K562 (cell line): ENCODE data around the gene CHD6. TPM values are rescaled to one million over a fixed set of nuclear protein-coding genes. Genes with fewer than 3 reads are reported as not detected.

ENCODE experiments used
- ATAC-seq: fragments of 200-7000 bp; cut with Tn5 transposase; 3 replicates; pipeline ENCODE4 v1.9.1; 2020; ENCODE audit warnings: moderate library complexity
- BruUV-seq: library from RNA; stranded (reverse); fragments of 400-500 nt; replicated peaks from 2 replicates; lab custom pipeline; 2021; lab: Mats Ljungman, UMichigan
- CTCF ChIA-PET: fragments of 300-600 bp; formaldehyde crosslinking; extraction: SDS; loops from one replicate; lab custom pipeline; 2021; ENCODE audit warnings: low intra/inter-chr PET ratio; lab: Yijun Ruan, JAX
- POLR2A ChIA-PET: fragments of 300-600, 350-650 bp; sonication (Branson Sonifier 250); formaldehyde crosslinking; extraction: SDS; loops from one replicate; lab custom pipeline; 2021; ENCODE audit warnings: antibody characterized with exemption, inconsistent platforms; lab: Yijun Ruan, JAX
- DNase-seq, 4 experiments: peaks; one replicate each; pipeline versions ENCODE4 v3.0.0 to v3.0.0-alpha.2; 2011 to 2018; ENCODE audit warnings: low spot score in 3 of 4, mixed read lengths in 3 of 4; ENCODE audit errors: extremely low read depth in 1 of 4
- FAIRE-seq: peaks from 2 replicates; lab custom pipeline; 2011; peaks lifted over from hg19 to GRCh38; lab: Jason Lieb, UNC
- H2AFZ ChIP-seq: 2 replicates; pipeline ENCODE4 v1.6.0; 2011; ENCODE audit warnings: low read depth, low read length, control low read depth, inconsistent platforms
- H3K27ac ChIP-seq: fragments of 200-600 bp; 3 replicates; pipeline ENCODE4 v1.8.0; 2011; ENCODE audit warnings: low read depth, mild to moderate bottlenecking, control low read depth, inconsistent platforms, low read length, moderate library complexity, mixed read lengths; ENCODE audit errors: extremely low read depth
- H3K27me3 ChIP-seq, 2 experiments: fragments of 300-600 bp in 1 of 2; 2 replicates in 1 of 2; 3 replicates in 1 of 2; pipeline versions ENCODE4 v1.6.0 to v1.8.0; 2011; ENCODE audit warnings: inconsistent platforms in 2 of 2, low read length in 2 of 2, mild to moderate bottlenecking in 1 of 2, mixed read lengths in 1 of 2, moderate library complexity in 1 of 2; ENCODE audit not compliant: control insufficient read depth in 2 of 2, insufficient read depth in 2 of 2
- H3K36me3 ChIP-seq: fragments of 300-600 bp; 3 replicates; pipeline ENCODE4 v1.8.0; 2011; ENCODE audit warnings: mild to moderate bottlenecking, low read length, inconsistent platforms; ENCODE audit not compliant: control insufficient read depth, insufficient read depth
- H3K4me1 ChIP-seq, 2 experiments: fragments of 200-600 bp in 1 of 2; replicated peaks in 1 of 2; 2 replicates in 1 of 2; 3 replicates in 1 of 2; pipeline versions ENCODE4 v1.5.1 to v1.8.0; 2011; ENCODE audit warnings: inconsistent platforms in 2 of 2, low read length in 2 of 2, mild to moderate bottlenecking in 1 of 2, mixed read lengths in 1 of 2, moderate library complexity in 1 of 2; ENCODE audit not compliant: control insufficient read depth in 2 of 2, insufficient read depth in 2 of 2
- H3K4me2 ChIP-seq: 2 replicates; pipeline ENCODE4 v1.6.1; 2011; ENCODE audit warnings: low read length, control low read depth, inconsistent platforms, mixed read lengths; ENCODE audit not compliant: insufficient read depth
- H3K4me3 ChIP-seq: fragments of 200-600 bp; sonication (generic), shearing (Covaris generic); 2 replicates; pipeline ENCODE4 v1.5.1; 2016; ENCODE audit warnings: control low read depth, inconsistent platforms
- H3K79me2 ChIP-seq: fragments of 200-600 bp; 3 replicates; pipeline ENCODE4 v1.8.0; 2011; ENCODE audit warnings: low read length, inconsistent platforms; ENCODE audit not compliant: control insufficient read depth, insufficient read depth
- H3K9ac ChIP-seq, 2 experiments: 2 replicates each; pipeline versions ENCODE4 v1.6.0 to v1.6.1; 2011; ENCODE audit warnings: low read depth in 2 of 2, low read length in 2 of 2, control low read depth in 1 of 2, inconsistent platforms in 1 of 2, mild to moderate bottlenecking in 1 of 2, mixed read lengths in 1 of 2; ENCODE audit not compliant: insufficient read depth in 1 of 2
- H3K9me1 ChIP-seq: one replicate; pipeline ENCODE4 v1.6.0; 2011; ENCODE audit warnings: inconsistent platforms, mild to moderate bottlenecking, low read length, moderate library complexity; ENCODE audit not compliant: control insufficient read depth, insufficient read depth
- H3K9me3 ChIP-seq: replicated peaks from 2 replicates; pipeline ENCODE4 v1.5.1; 2011; ENCODE audit warnings: low read depth, low read length, inconsistent platforms; ENCODE audit not compliant: control insufficient read depth, insufficient read depth
- H4K20me1 ChIP-seq: replicated peaks from 2 replicates; pipeline ENCODE4 v1.6.1; 2011; ENCODE audit warnings: low read length, inconsistent platforms, mixed read lengths; ENCODE audit not compliant: control insufficient read depth, insufficient read depth
- CCNT2 ChIP-seq: IDR thresholded peaks from 2 replicates; pipeline ENCODE4 v1.6.1; 2011; ENCODE audit warnings: borderline replicate concordance, low read depth, mild to moderate bottlenecking, moderate library complexity, mixed read lengths, low read length; ENCODE audit not compliant: insufficient read length; ENCODE audit errors: extremely low read depth
- ESRRB ChIP-seq: fragments of 250-450 bp; sonication (Bioruptor Pico); IDR thresholded peaks from 2 replicates; pipeline ENCODE4 v1.5.0; 2020; ENCODE audit warnings: mild to moderate bottlenecking, moderate library complexity, borderline replicate concordance
- FOXK2 ChIP-seq, 2 experiments: fragments of 450-650 bp; IDR thresholded peaks in 1 of 2; conservative IDR thresholded peaks in 1 of 2; 2 replicates each; pipeline ENCODE4 v1.6.1; 2016; ENCODE audit warnings: low read depth in 2 of 2, mild to moderate bottlenecking in 1 of 2
- POLR2B ChIP-seq: fragments of 450-650 bp; IDR thresholded peaks from 2 replicates; pipeline ENCODE4 v1.6.1; 2018; ENCODE audit warnings: low read depth; ENCODE audit not compliant: partially characterized antibody
- SMARCC2 ChIP-seq: fragments of 450-650 bp; IDR thresholded peaks from 2 replicates; pipeline ENCODE4 v1.6.1; 2017; ENCODE audit warnings: antibody characterized with exemption, moderate library complexity, mild to moderate bottlenecking, low read depth
- ZNF696 ChIP-seq: fragments of 250-450 bp; sonication (Bioruptor Pico); conservative IDR thresholded peaks from 2 replicates; pipeline ENCODE4 v1.4.0; 2020; ENCODE audit warnings: mild to moderate bottlenecking, moderate library complexity
- WGBS: fragments of 100-300 bp; shearing (Covaris generic); methylation state at CpG from one replicate; pipeline ENCODE4 v1.1.6; 2016; ENCODE audit warnings: low coverage, mixed read lengths; ENCODE audit not compliant: insufficient coverage; ENCODE audit errors: missing lambda C conversion rate; 5-methylcytosine and 5-hydroxymethylcytosine counted together
- in situ Hi-C: fragments of 300-500 bp; cut with MboI; formaldehyde crosslinking; loops from 4 replicates; pipeline ENCODE4 v1.15.0; 2018; ENCODE audit warnings: inconsistent platforms, mixed read lengths
- intact Hi-C: fragments of 100-400 bp; cut with micrococcal nuclease; formaldehyde crosslinking; loops from 2 replicates; pipeline ENCODE4 v1.14.2; 2022
- polyA plus RNA-seq, 8 experiments: library from polyadenylated mRNA; depleted of rRNA in 4 of 8; stranded (reverse) in 5 of 8; unstranded in 3 of 8; fragments of >200 nt; fragmentation: Nextera tagmentation in 2 of 8; fragmentation: Illumina TruSeq in 1 of 8; extraction: Ambion mirVana in 2 of 8; extraction: Trizol in 1 of 8; gene quantifications; 2 replicates each; pipeline versions ENCODE4 v1.2.1 to v1.2.3, GENCODE V29; 2011 to 2014; ENCODE audit warnings: inconsistent platforms in 1 of 8, missing spikeins in 1 of 8
- total RNA-seq, 7 experiments: library from RNA; depleted of rRNA in 6 of 7; stranded (reverse); fragments of >200 nt in 6 of 7; fragmentation: Illumina TruSeq in 2 of 7; extraction: Trizol in 2 of 7; gene quantifications; 2 replicates each; pipeline versions ENCODE4 v1.2.1 to v1.2.3, GENCODE V29; 2011 to 2021; ENCODE audit warnings: low replicate concordance in 1 of 7
- TF ChIP-seq, protein P1 (sequence below): sonication (generic); formaldehyde crosslinking; IDR thresholded peaks from 2 replicates; pipeline ENCODE4 v1.8.0; 2022; ENCODE audit warnings: missing genetic modification reagents, mild to moderate bottlenecking, borderline replicate concordance

CHD6 gene
- total and polyA plus RNA-seq, 9 of the 15 experiments (the other 6 are each of a cell fraction or from before 2014, with no cell fraction given) = 3.9 to 24.2 (median 12.8) TPM

DNA sequence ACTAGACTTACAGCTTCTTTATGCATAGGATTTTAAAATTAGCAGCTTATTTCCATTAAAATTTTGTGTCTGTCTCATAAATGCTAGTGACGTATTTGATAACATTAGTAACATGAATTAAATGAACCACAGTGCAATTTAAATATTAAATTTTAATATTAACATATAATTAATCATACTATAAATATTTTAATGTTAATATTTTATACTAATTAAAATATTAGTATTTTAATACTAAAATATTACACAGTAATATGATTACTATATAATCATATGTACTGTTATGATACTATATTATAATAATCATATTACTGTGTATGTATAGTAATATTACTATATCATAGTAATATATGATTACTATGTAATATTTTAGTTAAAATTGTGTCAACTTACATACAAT is 73.7 kb downstream of the CHD6 start:
- FAIRE-seq = no peak
- POLR2A ChIA-PET = interaction anchor here (1.4 kb wide), 1 partner anchor 9 kb away, joined by 3 read pairs; no protein-coding TSS in a partner anchor
- no peak overlapping the region for H3K4me3 ChIP-seq
- H3K4me1 ChIP-seq = peaks cover 0 to 3% of the 10 kb centered on the region in 2 experiments; a peak in 3 of 5 replicates
- no peak overlapping the region for H3K27ac ChIP-seq
- in situ Hi-C loops = no loop called here
- TF ChIP-seq FOXK2 (conservative IDR thresholded peaks at IDR 0.05 in 1 of 2, IDR thresholded peaks at IDR 0.05 in 1 of 2; ENCODE audit: low read depth in 2 of 2) (no peak), ZNF696 (CRISPR knock-in tag) (no peak), POLR2B (no peak), SMARCC2 (no peak), ESRRB (no peak), CCNT2 (no peak)
- TF ChIP-seq, protein P1, sequence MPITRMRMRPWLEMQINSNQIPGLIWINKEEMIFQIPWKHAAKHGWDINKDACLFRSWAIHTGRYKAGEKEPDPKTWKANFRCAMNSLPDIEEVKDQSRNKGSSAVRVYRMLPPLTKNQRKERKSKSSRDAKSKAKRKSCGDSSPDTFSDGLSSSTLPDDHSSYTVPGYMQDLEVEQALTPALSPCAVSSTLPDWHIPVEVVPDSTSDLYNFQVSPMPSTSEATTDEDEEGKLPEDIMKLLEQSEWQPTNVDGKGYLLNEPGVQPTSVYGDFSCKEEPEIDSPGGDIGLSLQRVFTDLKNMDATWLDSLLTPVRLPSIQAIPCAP (CRISPR knock-in tag) = no peak
- no peaks in the 10 kb centered on the region for H3K9me3 ChIP-seq
- ATAC-seq = no peak
- WGBS = 96% methylated on average over 1 of the region's 1 CpG
- H3K27me3 ChIP-seq = no peaks in the 10 kb centered on the region
- no peak overlapping the region for H3K9ac ChIP-seq
- no peaks in the 10 kb centered on the region for H3K36me3 ChIP-seq
- no peak overlapping the region for H3K4me2 ChIP-seq
- intact Hi-C loops = no loop called here
- no peaks in the 10 kb centered on the region for H4K20me1 ChIP-seq
- no peak overlapping the region for H2AFZ ChIP-seq
- peaks cover 23% of the 10 kb centered on the region for H3K79me2 ChIP-seq
- no peaks in the 10 kb centered on the region for H3K9me1 ChIP-seq
- CTCF ChIA-PET = no interaction called here
- no peak for DNase-seq
- no TSS peak for BruUV-seq
